KMS-11 (cell line): Measurements from ENCODE around the gene PTPMT1.

Source experiments
- H2AFZ ChIP-seq: fragments of 200-600 bp; sonication (generic); 2 replicates; pipeline ENCODE4 v1.6.1; 2016; ENCODE audit warnings: antibody characterized with exemption, mixed run types, low read depth
- H3K27ac ChIP-seq: fragments of 200-600 bp; sonication (generic); 2 replicates; pipeline ENCODE4 v1.6.1; 2016; ENCODE audit warnings: mild to moderate bottlenecking, mixed run types
- H3K27me3 ChIP-seq: fragments of 200-600 bp; sonication (generic); 2 replicates; pipeline ENCODE4 v1.6.1; 2017; ENCODE audit warnings: mild to moderate bottlenecking, low read depth, mixed run types, moderate library complexity; ENCODE audit not compliant: insufficient read depth
- H3K36me3 ChIP-seq: fragments of 200-600 bp; sonication (generic); 2 replicates; pipeline ENCODE4 v1.6.1; 2017; ENCODE audit warnings: mild to moderate bottlenecking, mixed run types; ENCODE audit not compliant: insufficient read depth
- H3K4me1 ChIP-seq: fragments of 200-600 bp; sonication (generic); 2 replicates; pipeline ENCODE4 v1.6.1; 2016; ENCODE audit warnings: mild to moderate bottlenecking, low read depth, mixed run types; ENCODE audit not compliant: poor library complexity, severe bottlenecking
- H3K4me2 ChIP-seq: fragments of 200-600 bp; sonication (generic); 2 replicates; pipeline ENCODE4 v1.7.0; 2016; ENCODE audit warnings: mild to moderate bottlenecking, mixed run types
- H3K4me3 ChIP-seq: fragments of 200-600 bp; sonication (generic); IDR thresholded peaks from 2 replicates; pipeline ENCODE4 v1.6.1; 2017; ENCODE audit warnings: low read depth, low read length, mixed read lengths; ENCODE audit not compliant: insufficient read depth
- H3K79me2 ChIP-seq: fragments of 200-600 bp; sonication (generic); 2 replicates; pipeline ENCODE4 v1.6.1; 2016; ENCODE audit warnings: low read depth, mixed run types; ENCODE audit not compliant: insufficient read depth
- H3K9ac ChIP-seq: fragments of 200-600 bp; sonication (generic); 2 replicates; pipeline ENCODE4 v1.6.1; 2016; ENCODE audit warnings: mild to moderate bottlenecking, mixed run types
- H4K20me1 ChIP-seq: fragments of 200-600 bp; sonication (generic); 2 replicates; pipeline ENCODE4 v1.6.1; 2016; ENCODE audit warnings: mild to moderate bottlenecking, mixed run types; ENCODE audit not compliant: insufficient read depth
- CTCF ChIP-seq: fragments of 200-600 bp; sonication (generic); conservative IDR thresholded peaks from 2 replicates; pipeline ENCODE4 v1.6.1; 2017; ENCODE audit warnings: low read depth, mild to moderate bottlenecking, antibody characterized with exemption, low read length, moderate library complexity, mixed read lengths

The PTPMT1 gene

GRCh38 chr11:47569646-47570045, 4.2 kb downstream of the PTPMT1 start:
- TF ChIP-seq CTCF = no peak
- Histone ChIP-seq H3K27ac (no peak overlapping the region), H3K4me1 (peaks cover 10% of the 10 kb centered on the region), H3K27me3 (no peaks in the 10 kb centered on the region), H3K4me3 (no peak overlapping the region), H3K9ac (no peak overlapping the region), H2AFZ (no peak overlapping the region), H4K20me1 (no peaks in the 10 kb centered on the region), H3K36me3 (0 out of 2 replicates have a peak, but pooled peaks cover 4% of the 10 kb centered on the region), H3K79me2 (peaks cover 31% of the 10 kb centered on the region; the same call in 1 of the 2 replicates), H3K4me2 (no peak overlapping the region)

- Histone ChIP-seq H2AFZ (no peak overlapping the region), H3K9ac (no peak overlapping the region), H3K79me2 (peaks cover 29% of the 10 kb centered on the region; the same call in 1 of the 2 replicates), H3K27ac (no peak overlapping the region), H3K36me3 (0 out of 2 replicates have a peak, but pooled peaks cover 4% of the 10 kb centered on the region), H3K4me3 (no peak overlapping the region), H3K4me2 (no peak overlapping the region), H4K20me1 (no peaks in the 10 kb centered on the region), H3K27me3 (no peaks in the 10 kb centered on the region), H3K4me1 (peaks cover 7% of the 10 kb centered on the region)
- TF ChIP-seq CTCF = no peak
Measured at GRCh38 chr11:47570651-47571356, 5.4 kb downstream of the PTPMT1 start.

- H3K27me3 ChIP-seq = no peaks in the 10 kb centered on the region
- 0 out of 2 replicates have a peak, but pooled peaks cover 4% of the 10 kb centered on the region for H3K36me3 ChIP-seq
- H3K9ac ChIP-seq = no peak overlapping the region
- peaks cover 25% of the 10 kb centered on the region; the same call in 1 of the 2 replicates for H3K79me2 ChIP-seq
- H3K27ac ChIP-seq = no peak overlapping the region
- peaks cover 7% of the 10 kb centered on the region for H3K4me1 ChIP-seq
- TF ChIP-seq CTCF = no peak
- no peak overlapping the region for H2AFZ ChIP-seq
- no peaks in the 10 kb centered on the region for H4K20me1 ChIP-seq
- no peak overlapping the region for H3K4me2 ChIP-seq
- H3K4me3 ChIP-seq = no peak overlapping the region
Measured at GRCh38 chr11:47571357-47571729, 5.9 kb downstream of the PTPMT1 start.

GRCh38 chr11:47571895-47572294, 6.5 kb downstream of the PTPMT1 start:
- H3K27ac ChIP-seq = no peak overlapping the region
- H3K4me3 ChIP-seq = no peak overlapping the region
- H3K9ac ChIP-seq = no peak overlapping the region
- no peaks in the 10 kb centered on the region for H4K20me1 ChIP-seq
- H3K4me2 ChIP-seq = no peak overlapping the region
- no peak for TF ChIP-seq CTCF
- H3K4me1 ChIP-seq = peaks cover 2% of the 10 kb centered on the region
- no peak overlapping the region for H2AFZ ChIP-seq
- H3K27me3 ChIP-seq = no peaks in the 10 kb centered on the region
- peaks cover 19% of the 10 kb centered on the region; the same call in 1 of the 2 replicates for H3K79me2 ChIP-seq
- peaks cover 4% of the 10 kb centered on the region; the same call in 1 of the 2 replicates for H3K36me3 ChIP-seq
